GM10248 (cell line): ENCODE results near the gene DOC2A.

Source experiments
- CTCF ChIA-PET: fragments of 300-600 bp; sonication (Branson Sonifier 250); formaldehyde crosslinking; extraction: SDS; loops from one replicate; lab custom pipeline; 2021; ENCODE audit warnings: antibody characterized with exemption; lab: Yijun Ruan, JAX
- POLR2A ChIA-PET: fragments of 350-650 bp; sonication (Branson Sonifier 250); formaldehyde crosslinking; extraction: SDS; loops from one replicate; lab custom pipeline; 2020; ENCODE audit warnings: antibody characterized with exemption; lab: Yijun Ruan, JAX
- DNase-seq: peaks from one replicate; pipeline ENCODE4 v3.0.0; 2012; ENCODE audit errors: extremely low spot score
- TF ChIP-seq, protein P1 (sequence below): IDR thresholded peaks from 2 replicates; pipeline ENCODE4 v1.5.1; 2012; ENCODE audit warnings: mild to moderate bottlenecking, low read depth; ENCODE audit errors: extremely low read depth, missing control alignments, control extremely low read depth

DOC2A gene

DNA sequence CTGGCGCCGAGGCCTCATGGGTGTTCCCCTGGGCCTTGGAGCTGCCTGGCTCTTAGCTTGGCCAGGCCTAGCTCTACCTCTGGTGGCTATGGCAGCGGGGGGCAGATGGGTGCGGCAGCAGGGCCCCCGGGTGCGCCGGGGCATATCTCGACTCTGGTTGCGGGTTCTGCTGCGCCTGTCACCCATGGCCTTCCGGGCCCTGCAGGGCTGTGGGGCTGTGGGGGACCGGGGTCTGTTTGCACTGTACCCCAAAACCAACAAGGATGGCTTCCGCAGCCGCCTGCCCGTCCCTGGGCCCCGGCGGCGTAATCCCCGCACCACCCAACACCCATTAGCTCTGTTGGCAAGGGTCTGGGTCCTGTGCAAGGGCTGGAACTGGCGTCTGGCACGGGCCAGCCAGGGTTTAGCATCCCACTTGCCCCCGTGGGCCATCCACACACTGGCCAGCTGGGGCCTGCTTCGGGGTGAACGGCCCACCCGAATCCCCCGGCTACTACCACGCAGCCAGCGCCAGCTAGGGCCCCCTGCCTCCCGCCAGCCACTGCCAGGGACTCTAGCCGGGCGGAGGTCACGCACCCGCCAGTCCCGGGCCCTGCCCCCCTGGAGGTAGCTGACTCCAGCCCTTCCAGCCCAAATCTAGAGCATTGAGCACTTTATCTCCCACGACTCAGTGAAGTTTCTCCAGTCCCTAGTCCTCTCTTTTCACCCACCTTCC is 23.3 kb downstream of the DOC2A start:
- TF ChIP-seq, protein P1, sequence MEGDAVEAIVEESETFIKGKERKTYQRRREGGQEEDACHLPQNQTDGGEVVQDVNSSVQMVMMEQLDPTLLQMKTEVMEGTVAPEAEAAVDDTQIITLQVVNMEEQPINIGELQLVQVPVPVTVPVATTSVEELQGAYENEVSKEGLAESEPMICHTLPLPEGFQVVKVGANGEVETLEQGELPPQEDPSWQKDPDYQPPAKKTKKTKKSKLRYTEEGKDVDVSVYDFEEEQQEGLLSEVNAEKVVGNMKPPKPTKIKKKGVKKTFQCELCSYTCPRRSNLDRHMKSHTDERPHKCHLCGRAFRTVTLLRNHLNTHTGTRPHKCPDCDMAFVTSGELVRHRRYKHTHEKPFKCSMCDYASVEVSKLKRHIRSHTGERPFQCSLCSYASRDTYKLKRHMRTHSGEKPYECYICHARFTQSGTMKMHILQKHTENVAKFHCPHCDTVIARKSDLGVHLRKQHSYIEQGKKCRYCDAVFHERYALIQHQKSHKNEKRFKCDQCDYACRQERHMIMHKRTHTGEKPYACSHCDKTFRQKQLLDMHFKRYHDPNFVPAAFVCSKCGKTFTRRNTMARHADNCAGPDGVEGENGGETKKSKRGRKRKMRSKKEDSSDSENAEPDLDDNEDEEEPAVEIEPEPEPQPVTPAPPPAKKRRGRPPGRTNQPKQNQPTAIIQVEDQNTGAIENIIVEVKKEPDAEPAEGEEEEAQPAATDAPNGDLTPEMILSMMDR = no peak
- no peak for DNase-seq
- CTCF ChIA-PET = interaction anchor here (0.8 to 5.7 kb wide), 4 partner anchors 7 to 68 kb away, joined by 3 to 25 read pairs (median 6); partner anchors contain the start of genes HIRIP3 and TAOK2
- POLR2A ChIA-PET = no interaction called here

DNA sequence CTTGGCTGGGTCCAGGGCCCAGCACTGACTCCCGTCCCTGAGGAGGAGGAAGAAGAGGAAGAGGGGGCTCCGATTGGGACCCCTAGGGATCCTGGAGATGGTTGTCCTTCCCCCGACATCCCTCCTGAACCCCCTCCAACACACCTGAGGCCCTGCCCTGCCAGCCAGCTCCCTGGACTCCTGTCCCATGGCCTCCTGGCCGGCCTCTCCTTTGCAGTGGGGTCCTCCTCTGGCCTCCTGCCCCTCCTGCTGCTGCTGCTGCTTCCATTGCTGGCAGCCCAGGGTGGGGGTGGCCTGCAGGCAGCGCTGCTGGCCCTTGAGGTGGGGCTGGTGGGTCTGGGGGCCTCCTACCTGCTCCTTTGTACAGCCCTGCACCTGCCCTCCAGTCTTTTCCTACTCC is 23.9 kb downstream of the DOC2A start:
- no peak for DNase-seq
- TF ChIP-seq, protein P1 = no peak
- CTCF ChIA-PET = interaction anchor here (1.6 to 5.7 kb wide), 4 partner anchors 8 to 68 kb away, joined by 4 to 25 read pairs (median 6); partner anchors contain the start of genes HIRIP3, TAOK2 and TMEM219
- POLR2A ChIA-PET = no interaction called here

DNA sequence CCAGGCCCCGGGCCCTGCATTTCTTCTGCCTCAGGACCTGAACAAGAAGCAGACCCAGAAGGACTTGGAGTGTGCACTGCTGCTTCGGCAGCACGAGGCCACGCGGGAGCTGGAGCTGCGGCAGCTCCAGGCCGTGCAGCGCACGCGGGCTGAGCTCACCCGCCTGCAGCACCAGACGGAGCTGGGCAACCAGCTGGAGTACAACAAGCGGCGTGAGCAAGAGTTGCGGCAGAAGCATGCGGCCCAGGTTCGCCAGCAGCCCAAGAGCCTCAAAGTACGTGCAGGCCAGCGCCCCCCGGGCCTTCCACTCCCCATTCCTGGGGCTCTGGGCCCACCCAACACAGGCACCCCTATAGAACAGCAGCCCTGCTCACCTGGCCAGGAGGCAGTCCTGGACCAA is 24.6 kb downstream of the DOC2A start:
- CTCF ChIA-PET = interaction anchor here (1.0 to 5.7 kb wide), 5 partner anchors 9 to 46 kb away, joined by 3 to 25 read pairs (median 4); partner anchors contain the start of genes HIRIP3, TAOK2 and TMEM219
- no peak for DNase-seq
- POLR2A ChIA-PET = no interaction called here
- TF ChIP-seq, protein P1 = no peak

DNA sequence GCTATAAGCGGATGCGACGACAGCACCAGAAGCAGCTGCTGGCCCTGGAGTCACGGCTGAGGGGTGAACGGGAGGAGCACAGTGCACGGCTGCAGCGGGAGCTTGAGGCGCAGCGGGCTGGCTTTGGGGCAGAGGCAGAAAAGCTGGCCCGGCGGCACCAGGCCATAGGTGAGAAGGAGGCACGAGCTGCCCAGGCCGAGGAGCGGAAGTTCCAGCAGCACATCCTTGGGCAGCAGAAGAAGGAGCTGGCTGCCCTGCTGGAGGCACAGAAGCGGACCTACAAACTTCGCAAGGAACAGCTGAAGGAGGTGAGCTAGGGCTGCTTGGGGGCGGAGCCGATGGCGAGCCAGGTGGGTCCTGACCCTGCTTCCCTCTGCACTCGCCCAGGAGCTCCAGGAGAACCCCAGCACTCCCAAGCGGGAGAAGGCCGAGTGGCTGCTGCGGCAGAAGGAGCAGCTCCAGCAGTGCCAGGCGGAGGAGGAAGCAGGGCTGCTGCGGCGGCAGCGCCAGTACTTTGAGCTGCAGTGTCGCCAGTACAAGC is 25.5 kb downstream of the DOC2A start:
- no peak for DNase-seq
- TF ChIP-seq, protein P1 = no peak
- ChIA-PET CTCF (interaction anchor here (1.0 to 5.7 kb wide), 7 partner anchors 10 to 178 kb away, joined by 3 to 25 read pairs (median 4); partner anchors contain the start of genes HIRIP3, TAOK2 and TMEM219), POLR2A (no interaction called here)

DNA sequence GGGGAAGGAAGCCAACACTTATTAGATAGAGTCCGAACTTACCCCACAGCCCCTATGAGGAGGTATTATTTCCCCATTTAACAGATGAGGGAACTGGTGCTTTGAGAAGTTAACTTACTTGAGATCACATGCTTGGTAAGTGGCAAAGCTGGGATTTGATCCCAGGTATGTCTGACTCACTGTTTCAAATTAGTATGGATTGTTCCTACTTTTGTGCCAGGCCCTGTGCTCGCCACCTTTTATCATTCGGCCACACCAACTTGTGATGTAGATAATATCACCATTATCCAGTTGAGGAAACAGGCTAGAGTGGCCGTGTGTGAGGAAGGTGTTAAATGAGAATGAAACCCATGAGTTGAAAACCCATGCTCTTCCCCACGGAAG is 26.1 kb downstream of the DOC2A start:
- DNase-seq = no peak
- TF ChIP-seq, protein P1 = no peak
- ChIA-PET POLR2A (no interaction called here), CTCF (interaction anchor here (1.2 to 5.7 kb wide), 3 partner anchors 10 to 177 kb away, joined by 3 to 25 read pairs (median 4); partner anchors contain the start of gene TAOK2)

DNA sequence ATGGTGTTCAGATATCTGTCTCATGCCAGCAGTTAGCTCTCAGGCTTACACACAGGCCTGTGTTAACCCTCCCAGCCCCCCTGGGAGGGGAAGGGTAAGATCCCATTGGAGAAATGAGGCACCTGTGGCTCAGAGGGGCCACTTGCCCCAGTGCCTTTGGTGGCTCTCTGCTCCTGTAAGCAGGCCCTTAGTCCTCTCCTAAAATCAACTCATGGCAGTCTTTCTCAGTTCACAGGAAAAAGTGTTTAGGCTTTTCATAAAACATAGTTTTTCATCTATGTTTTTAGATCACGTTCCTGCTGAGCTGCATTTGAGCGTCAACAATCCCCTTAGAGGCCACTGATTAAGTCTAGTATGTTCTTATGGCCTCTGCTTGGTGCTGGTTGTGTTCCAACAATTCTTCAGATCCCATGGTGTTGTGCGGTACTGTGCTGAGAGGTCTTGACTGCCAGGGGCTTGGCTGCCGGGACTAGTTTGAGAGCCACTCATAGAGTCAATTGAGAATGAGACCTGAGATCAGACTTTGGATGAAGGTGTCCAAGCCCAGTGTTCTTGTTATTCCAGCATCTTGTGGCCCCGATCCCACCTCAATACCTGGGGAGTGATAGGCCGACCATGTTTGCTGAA is 26.6 kb downstream of the DOC2A start:
- CTCF ChIA-PET = interaction anchor here (1.3 to 5.7 kb wide), 3 partner anchors 10 to 177 kb away, joined by 4 to 25 read pairs (median 4); partner anchors contain the start of gene TAOK2
- TF ChIP-seq, protein P1 = no peak
- POLR2A ChIA-PET = no interaction called here
- no peak for DNase-seq
